ES-I3 (cell line): ENCODE results near the gene HS3ST1.

ENCODE experiments used
- H3K36me3 ChIP-seq: 2 replicates; pipeline ENCODE4 v1.6.1; 2013; ENCODE audit warnings: mild to moderate bottlenecking, low read length, control low read depth, moderate library complexity; ENCODE audit not compliant: insufficient read depth
- H3K4me1 ChIP-seq: 2 replicates; pipeline ENCODE4 v1.6.1; 2013; ENCODE audit warnings: mild to moderate bottlenecking, control low read depth, low read length; ENCODE audit not compliant: insufficient read depth
- H3K9ac ChIP-seq: 2 replicates; pipeline ENCODE4 v1.6.1; 2013; ENCODE audit warnings: low read depth, mild to moderate bottlenecking, low read length, moderate library complexity
- H3K9me3 ChIP-seq: 2 replicates; pipeline ENCODE4 v1.6.1; 2013; ENCODE audit warnings: mild to moderate bottlenecking, low read length, moderate library complexity; ENCODE audit not compliant: control insufficient read depth, insufficient read depth

The HS3ST1 gene

DNA sequence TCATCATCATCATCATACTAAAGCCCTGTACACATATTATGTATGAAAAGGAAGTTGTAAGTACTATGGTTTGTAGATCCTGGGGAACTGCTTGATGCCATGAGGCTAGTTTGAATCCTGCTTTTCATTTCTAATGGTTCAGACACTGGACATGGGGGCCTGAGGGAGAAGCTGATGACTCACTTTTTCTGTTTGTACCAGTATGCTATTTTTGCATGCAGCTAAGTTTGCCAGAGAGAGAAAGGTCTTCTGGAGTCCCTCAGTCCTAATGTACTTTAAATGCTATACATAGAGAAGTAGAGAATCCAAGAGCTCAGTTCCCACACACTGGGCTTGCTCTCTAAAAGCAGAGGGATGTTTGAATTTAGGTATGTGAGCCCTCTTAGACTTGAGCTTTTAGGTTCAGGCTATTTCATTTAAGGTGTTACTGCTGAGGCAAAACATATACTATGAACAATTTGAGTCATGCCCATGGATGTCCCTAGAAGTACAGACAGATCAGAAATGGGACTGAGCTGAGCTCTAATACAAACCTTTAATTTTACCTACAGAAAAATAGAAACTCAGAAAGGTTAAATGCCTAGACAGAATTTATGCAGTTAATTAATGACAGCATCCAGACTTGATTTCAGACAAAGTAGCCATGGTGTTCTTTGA, 17.6 kb upstream of the HS3ST1 start:
- H3K4me1 ChIP-seq, result no peaks in the 10 kb centered on the region

GRCh38 chr4:11441194-11441556, 12.5 kb upstream of the HS3ST1 start:
- H3K9me3 ChIP-seq, result no peaks in the 10 kb centered on the region
- H3K4me1 ChIP-seq, result no peaks in the 10 kb centered on the region
- H3K9ac ChIP-seq, result no peak overlapping the region
- no peaks in the 10 kb centered on the region for H3K36me3 ChIP-seq

More for the DNA sequence above, 17.6 kb upstream of the HS3ST1 start:
- no peaks in the 10 kb centered on the region for H3K36me3 ChIP-seq
- no peaks in the 10 kb centered on the region for H3K9me3 ChIP-seq
- no peak overlapping the region for H3K9ac ChIP-seq

DNA sequence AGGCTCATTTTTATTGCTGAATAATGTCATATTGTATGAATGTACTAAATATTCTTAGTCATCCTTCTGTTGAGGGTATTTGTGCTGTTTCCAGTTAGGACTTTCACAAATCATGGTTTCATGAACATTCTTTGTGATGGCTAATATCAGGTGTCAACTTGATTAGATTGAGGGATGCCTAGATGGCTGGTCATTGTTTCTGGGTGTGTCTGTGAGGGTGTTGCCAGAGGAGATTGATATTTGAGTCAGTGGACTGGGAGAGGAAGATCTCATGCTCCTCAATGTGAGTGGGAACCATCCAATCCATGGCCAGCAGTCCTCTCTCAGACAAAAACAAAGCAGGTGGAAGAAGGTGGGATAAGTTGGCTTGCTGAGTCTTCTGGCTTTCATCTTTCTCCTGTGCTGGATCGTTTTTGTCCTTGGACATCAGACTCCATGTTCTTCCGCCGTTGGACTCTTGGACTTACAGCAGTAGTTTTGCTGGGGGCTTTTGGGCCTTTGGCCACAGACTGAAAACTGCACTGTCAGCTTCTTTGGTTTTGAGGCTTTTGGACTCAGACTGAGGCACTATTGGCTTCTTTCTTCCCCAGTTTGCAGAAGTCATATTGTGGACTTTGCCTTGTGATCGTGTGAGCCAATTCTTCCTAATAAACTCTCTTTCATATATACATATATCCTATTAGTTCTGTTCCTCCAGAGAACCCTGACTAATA, 11.9 kb upstream of the HS3ST1 start:
- Histone ChIP-seq H3K36me3 (no peaks in the 10 kb centered on the region), H3K4me1 (no peaks in the 10 kb centered on the region), H3K9me3 (no peaks in the 10 kb centered on the region), H3K9ac (no peak overlapping the region)

DNA sequence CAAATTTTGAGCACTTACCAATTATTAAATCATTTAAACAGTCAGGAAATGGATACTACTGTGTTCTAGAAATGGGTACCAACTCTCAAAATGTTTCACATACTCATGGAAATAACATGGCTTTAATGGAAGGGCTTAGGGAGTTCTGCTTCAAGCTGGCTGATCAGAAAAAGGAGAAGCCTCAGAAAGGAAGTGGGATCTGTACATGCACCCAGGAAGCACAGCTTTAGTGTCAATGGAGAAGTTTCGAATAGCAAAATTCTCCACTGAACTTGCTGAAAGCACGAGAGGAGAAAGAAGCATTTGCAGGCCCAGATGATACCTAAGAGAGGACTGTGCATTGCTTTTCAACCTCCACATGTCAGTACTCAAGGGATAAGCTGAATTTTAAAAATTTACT, 11.1 kb upstream of the HS3ST1 start:
- H3K36me3 ChIP-seq, result no peaks in the 10 kb centered on the region
- no peaks in the 10 kb centered on the region for H3K9me3 ChIP-seq

GRCh38 chr4:11438647-11439046, 10.0 kb upstream of the HS3ST1 start:
- H3K36me3 ChIP-seq, result no peaks in the 10 kb centered on the region
- no peaks in the 10 kb centered on the region for H3K4me1 ChIP-seq
- H3K9me3 ChIP-seq, result no peaks in the 10 kb centered on the region
- H3K9ac ChIP-seq, result no peak overlapping the region

More for the DNA sequence above, 11.1 kb upstream of the HS3ST1 start:
- Histone ChIP-seq H3K9ac (no peak overlapping the region), H3K4me1 (no peaks in the 10 kb centered on the region)

DNA sequence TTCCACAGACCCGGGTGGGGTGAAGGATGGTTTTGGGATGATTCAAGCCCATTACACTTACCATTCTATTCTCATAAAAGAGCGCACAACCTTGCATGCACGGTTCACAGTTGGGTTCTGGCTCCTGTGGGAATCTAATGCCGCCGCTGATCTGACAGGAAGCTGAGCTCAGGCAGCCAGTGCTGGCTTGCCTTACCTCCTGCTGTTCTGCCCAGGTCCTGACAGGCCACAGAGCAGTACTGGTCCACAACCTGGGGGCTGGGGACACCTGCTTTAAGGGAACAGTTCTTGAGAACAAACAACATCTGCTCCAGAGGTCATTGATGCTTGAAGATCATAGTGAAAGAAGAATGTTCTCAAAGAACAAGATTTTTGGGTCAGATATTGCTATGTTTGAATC, 8.0 kb upstream of the HS3ST1 start:
- Histone ChIP-seq H3K9ac (no peak overlapping the region), H3K36me3 (no peaks in the 10 kb centered on the region), H3K4me1 (no peaks in the 10 kb centered on the region), H3K9me3 (no peaks in the 10 kb centered on the region)

- no peaks in the 10 kb centered on the region for H3K36me3 ChIP-seq
- H3K9ac ChIP-seq, result no peak overlapping the region
- no peaks in the 10 kb centered on the region for H3K4me1 ChIP-seq
- no peaks in the 10 kb centered on the region for H3K9me3 ChIP-seq
Observed at GRCh38 chr4:11436084-11436483, 7.4 kb upstream of the HS3ST1 start.

DNA sequence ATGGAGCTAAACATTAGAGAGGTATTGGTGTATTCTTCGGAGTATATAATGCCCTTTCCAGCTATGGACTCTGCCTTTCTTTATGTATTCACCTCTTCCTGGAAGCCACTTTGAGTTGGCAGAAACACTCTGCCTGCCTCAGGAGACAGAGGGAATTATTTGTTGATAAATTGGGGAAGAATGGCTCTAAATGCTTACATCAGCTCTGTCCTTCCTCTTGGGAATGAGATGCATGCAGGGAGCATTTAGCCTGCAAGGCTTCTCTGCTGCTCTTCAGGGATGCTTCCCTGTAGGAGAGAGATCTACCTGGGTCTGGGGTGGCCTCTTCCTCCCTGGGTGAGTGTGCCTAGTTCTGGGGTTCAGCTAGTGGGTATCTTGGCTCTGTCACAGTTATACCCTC, 6.9 kb upstream of the HS3ST1 start:
- no peak overlapping the region for H3K9ac ChIP-seq
- no peaks in the 10 kb centered on the region for H3K4me1 ChIP-seq
- H3K9me3 ChIP-seq, result no peaks in the 10 kb centered on the region
- H3K36me3 ChIP-seq, result no peaks in the 10 kb centered on the region

GRCh38 chr4:11431111-11431510, 2.4 kb upstream of the HS3ST1 start:
- H3K36me3 ChIP-seq, result no peaks in the 10 kb centered on the region
- 0 out of 2 replicates have a peak, but pooled peaks cover 3% of the 10 kb centered on the region for H3K4me1 ChIP-seq
- no peak overlapping the region for H3K9ac ChIP-seq
- H3K9me3 ChIP-seq, result no peaks in the 10 kb centered on the region

DNA sequence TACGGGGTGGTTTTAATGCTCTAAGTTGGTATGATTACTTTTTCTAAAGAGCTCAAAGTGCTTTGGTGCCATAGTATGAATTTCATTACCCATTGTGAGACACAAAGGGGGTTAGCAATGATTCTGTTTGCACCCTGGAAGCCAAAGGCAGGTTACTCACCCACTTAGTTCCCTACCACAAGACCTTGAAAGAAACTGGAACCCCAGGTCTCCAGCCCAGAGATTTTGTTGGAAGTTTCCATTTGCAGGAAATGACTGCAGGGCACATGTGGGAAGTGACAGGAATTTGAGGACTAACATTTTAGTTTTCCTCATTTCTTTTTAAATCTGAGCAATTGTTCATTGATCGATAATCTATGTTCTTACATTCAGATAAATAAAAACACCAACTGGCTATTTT, 1.8 kb upstream of the HS3ST1 start:
- H3K9ac ChIP-seq, result no peak overlapping the region
- H3K4me1 ChIP-seq, result 0 out of 2 replicates have a peak, but pooled peaks cover 3% of the 10 kb centered on the region
- H3K36me3 ChIP-seq, result no peaks in the 10 kb centered on the region
- no peaks in the 10 kb centered on the region for H3K9me3 ChIP-seq

DNA sequence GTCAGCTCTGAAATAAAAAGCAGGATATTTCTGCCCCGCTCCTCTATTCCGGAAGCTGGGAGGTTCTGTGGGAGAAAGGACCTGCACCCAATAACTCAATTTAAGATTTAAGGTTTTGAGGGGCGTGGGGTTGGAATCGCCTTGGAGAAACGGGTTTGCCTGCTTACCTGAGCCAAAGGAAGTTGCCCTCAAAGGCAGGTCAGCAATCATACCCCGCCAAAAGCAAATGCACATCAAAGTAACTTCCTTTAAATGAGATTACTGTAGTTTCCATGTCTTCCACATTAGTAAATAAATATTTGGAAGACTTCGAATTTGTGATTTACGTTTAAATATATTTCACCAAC, 978 bp upstream of the HS3ST1 start:
- Histone ChIP-seq H3K9me3 (no peaks in the 10 kb centered on the region), H3K36me3 (no peaks in the 10 kb centered on the region), H3K4me1 (0 out of 2 replicates have a peak, but pooled peaks cover 3% of the 10 kb centered on the region), H3K9ac (peak overlapping the region; percentile 75)

DNA sequence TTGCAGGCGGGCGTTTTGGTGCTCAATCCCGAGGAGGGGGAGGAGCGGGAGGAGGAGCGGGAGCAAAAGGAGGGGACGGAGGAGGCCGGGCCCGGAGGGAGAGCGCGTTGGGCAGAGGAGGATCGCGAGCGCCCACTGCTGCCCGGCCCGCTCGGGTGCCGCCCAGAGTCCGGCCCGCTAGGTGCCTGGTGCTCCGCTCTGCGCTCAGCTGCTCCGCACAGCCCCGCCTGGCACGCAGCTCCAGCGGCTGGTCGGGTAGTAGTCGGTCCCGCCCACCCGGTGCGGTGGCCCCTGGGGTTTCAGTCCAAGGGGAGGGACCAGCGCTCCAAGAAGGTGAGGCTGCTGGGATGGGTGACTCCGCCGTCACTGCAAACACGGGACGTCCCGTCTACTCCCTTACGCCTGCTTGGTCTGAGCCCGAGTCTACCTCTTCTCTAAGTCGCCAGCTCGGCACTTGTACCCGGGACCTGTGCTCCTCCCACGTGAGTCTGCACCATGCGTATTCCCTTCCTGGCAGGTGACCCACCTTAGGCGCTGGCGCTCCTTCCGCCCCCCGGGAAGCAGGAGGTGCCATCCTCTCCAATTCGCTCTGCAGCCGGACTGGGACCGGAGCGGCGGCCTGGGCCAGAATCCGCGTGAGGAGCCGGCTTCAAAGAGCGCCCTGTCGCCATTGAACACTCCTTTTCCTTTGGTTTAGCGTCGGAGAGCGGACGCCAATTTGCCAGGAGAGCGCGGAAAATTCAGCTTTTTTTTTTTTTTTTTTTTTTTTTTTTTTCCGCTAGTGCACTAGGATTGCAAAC, 405 bp upstream of the HS3ST1 start:
- H3K4me1 ChIP-seq, result 0 out of 2 replicates have a peak, but pooled peaks cover 3% of the 10 kb centered on the region
- H3K9ac ChIP-seq, result peak overlapping the region; percentile 75
- no peaks in the 10 kb centered on the region for H3K36me3 ChIP-seq
- H3K9me3 ChIP-seq, result no peaks in the 10 kb centered on the region

GRCh38 chr4:11427121-11427996, 1.3 kb downstream of the HS3ST1 start:
- Histone ChIP-seq H3K9ac (peak overlapping the region; percentile 75; the same call in 1 of the 2 replicates), H3K36me3 (no peaks in the 10 kb centered on the region), H3K9me3 (no peaks in the 10 kb centered on the region), H3K4me1 (0 out of 2 replicates have a peak, but pooled peaks cover 3% of the 10 kb centered on the region)

- Histone ChIP-seq H3K36me3 (no peaks in the 10 kb centered on the region), H3K4me1 (0 out of 2 replicates have a peak, but pooled peaks cover 3% of the 10 kb centered on the region), H3K9me3 (no peaks in the 10 kb centered on the region), H3K9ac (peak overlapping the region; percentile 75; the same call in 1 of the 2 replicates)
Observed at GRCh38 chr4:11426731-11427120, 2.0 kb downstream of the HS3ST1 start.
